Measurements from ENCODE around the gene POLR2A.

Gene POLR2A

GRCh38 chr17:7445619-7445968, 38.6 kb upstream of the POLR2A start:
- TF ChIP-seq POLR2AphosphoS5 (IDR thresholded peaks at IDR 0.05; ENCODE audit: borderline replicate concordance, low read depth, low read length) (no peak), FOXP2 (optimal IDR thresholded peaks at IDR 0.05; ENCODE audit: control extremely low read depth, extremely low read length, insufficient read depth) (no peak), EZH2 (IDR thresholded peaks at IDR 0.05) (no peak)
- H3K9ac ChIP-seq (ENCODE audit: insufficient read length), result no peak overlapping the region
- no peak overlapping the region for H3K27ac ChIP-seq
- no peak overlapping the region for H3K4me3 ChIP-seq
- H3K36me3 ChIP-seq (ENCODE audit: insufficient read depth, low read length), result no peaks in the 10 kb centered on the region
- no peaks in the 10 kb centered on the region for H3K9me3 ChIP-seq (ENCODE audit: low read depth, low read length)
- DNase-seq (ENCODE audit: low read depth, low spot score), result no peak

GRCh38 chr17:7448461-7448860, 35.7 kb upstream of the POLR2A start:
- Histone ChIP-seq H3K27ac (no peak overlapping the region), H3K36me3 (ENCODE audit: insufficient read depth, low read length) (no peaks in the 10 kb centered on the region), H3K9ac (ENCODE audit: insufficient read length) (no peak overlapping the region), H3K9me3 (ENCODE audit: low read depth, low read length) (no peaks in the 10 kb centered on the region), H3K4me3 (no peak overlapping the region)
- TF ChIP-seq EZH2 (IDR thresholded peaks at IDR 0.05) (no peak), POLR2AphosphoS5 (IDR thresholded peaks at IDR 0.05; ENCODE audit: borderline replicate concordance, low read depth, low read length) (no peak), FOXP2 (optimal IDR thresholded peaks at IDR 0.05; ENCODE audit: control extremely low read depth, extremely low read length, insufficient read depth) (no peak)
- DNase-seq (ENCODE audit: low read depth, low spot score), result no peak

- DNase-seq (ENCODE audit: low read depth, low spot score), result no peak
- H3K9ac ChIP-seq (ENCODE audit: insufficient read length), result no peak overlapping the region
- no peak overlapping the region for H3K4me3 ChIP-seq
- no peaks in the 10 kb centered on the region; the same call in 1 of the 2 replicates for H3K36me3 ChIP-seq (ENCODE audit: insufficient read depth, low read length)
- H3K9me3 ChIP-seq (ENCODE audit: low read depth, low read length), result no peaks in the 10 kb centered on the region
- no peak for TF ChIP-seq EZH2 (IDR thresholded peaks at IDR 0.05)
- TF ChIP-seq POLR2AphosphoS5 (IDR thresholded peaks at IDR 0.05; ENCODE audit: borderline replicate concordance, low read depth, low read length), result no peak
- TF ChIP-seq FOXP2 (optimal IDR thresholded peaks at IDR 0.05; ENCODE audit: control extremely low read depth, extremely low read length, insufficient read depth), result no peak
- no peak overlapping the region for H3K27ac ChIP-seq
Measured at GRCh38 chr17:7459961-7460545, 24.1 kb upstream of the POLR2A start.

- Histone ChIP-seq H3K27ac (no peak overlapping the region), H3K9ac (ENCODE audit: insufficient read length) (no peak overlapping the region), H3K36me3 (ENCODE audit: insufficient read depth, low read length) (no peaks in the 10 kb centered on the region; the same call in 1 of the 2 replicates), H3K4me3 (no peak overlapping the region), H3K9me3 (ENCODE audit: low read depth, low read length) (no peaks in the 10 kb centered on the region)
- TF ChIP-seq FOXP2 (optimal IDR thresholded peaks at IDR 0.05; ENCODE audit: control extremely low read depth, extremely low read length, insufficient read depth) (no peak), POLR2AphosphoS5 (IDR thresholded peaks at IDR 0.05; ENCODE audit: borderline replicate concordance, low read depth, low read length) (no peak), EZH2 (IDR thresholded peaks at IDR 0.05) (no peak)
- DNase-seq (ENCODE audit: low read depth, low spot score), result no peak
Measured at GRCh38 chr17:7460850-7461660, 23.1 kb upstream of the POLR2A start.

- H3K9ac ChIP-seq (ENCODE audit: insufficient read length), result no peak overlapping the region
- no peak for TF ChIP-seq EZH2 (IDR thresholded peaks at IDR 0.05)
- no peak overlapping the region for H3K4me3 ChIP-seq
- no peak overlapping the region for H3K27ac ChIP-seq
- DNase-seq (ENCODE audit: low read depth, low spot score), result no peak
- H3K36me3 ChIP-seq (ENCODE audit: insufficient read depth, low read length), result no peaks in the 10 kb centered on the region; the same call in 1 of the 2 replicates
- H3K9me3 ChIP-seq (ENCODE audit: low read depth, low read length), result no peaks in the 10 kb centered on the region
Measured at GRCh38 chr17:7462474-7463371, 21.4 kb upstream of the POLR2A start.

- no peak for TF ChIP-seq POLR2AphosphoS5 (IDR thresholded peaks at IDR 0.05; ENCODE audit: borderline replicate concordance, low read depth, low read length)
- no peak for TF ChIP-seq EZH2 (IDR thresholded peaks at IDR 0.05)
- no peak for TF ChIP-seq FOXP2 (optimal IDR thresholded peaks at IDR 0.05; ENCODE audit: control extremely low read depth, extremely low read length, insufficient read depth)
- H3K9me3 ChIP-seq (ENCODE audit: low read depth, low read length), result no peaks in the 10 kb centered on the region
- no peak overlapping the region for H3K27ac ChIP-seq
- H3K36me3 ChIP-seq (ENCODE audit: insufficient read depth, low read length), result no peaks in the 10 kb centered on the region; the same call in 1 of the 2 replicates
- DNase-seq (ENCODE audit: low read depth, low spot score), result no peak
- no peak overlapping the region for H3K9ac ChIP-seq (ENCODE audit: insufficient read length)
- no peak overlapping the region for H3K4me3 ChIP-seq
Measured at GRCh38 chr17:7463372-7463846, 20.8 kb upstream of the POLR2A start.

- Histone ChIP-seq H3K36me3 (ENCODE audit: insufficient read depth, low read length) (no peaks in the 10 kb centered on the region; the same call in 1 of the 2 replicates), H3K9me3 (ENCODE audit: low read depth, low read length) (no peaks in the 10 kb centered on the region), H3K9ac (ENCODE audit: insufficient read length) (no peak overlapping the region), H3K4me3 (no peak overlapping the region), H3K27ac (no peak overlapping the region)
- no peak for DNase-seq (ENCODE audit: low read depth, low spot score)
- no peak for TF ChIP-seq POLR2AphosphoS5 (IDR thresholded peaks at IDR 0.05; ENCODE audit: borderline replicate concordance, low read depth, low read length)
- no peak for TF ChIP-seq EZH2 (IDR thresholded peaks at IDR 0.05)
Measured at GRCh38 chr17:7464081-7464480, 20.1 kb upstream of the POLR2A start.

GRCh38 chr17:7465597-7466275, 18.4 kb upstream of the POLR2A start:
- no peak overlapping the region for H3K9ac ChIP-seq (ENCODE audit: insufficient read length)
- DNase-seq (ENCODE audit: low read depth, low spot score), result no peak
- TF ChIP-seq EZH2 (IDR thresholded peaks at IDR 0.05) (no peak), POLR2AphosphoS5 (IDR thresholded peaks at IDR 0.05; ENCODE audit: borderline replicate concordance, low read depth, low read length) (no peak), FOXP2 (optimal IDR thresholded peaks at IDR 0.05; ENCODE audit: control extremely low read depth, extremely low read length, insufficient read depth) (no peak)
- no peaks in the 10 kb centered on the region for H3K9me3 ChIP-seq (ENCODE audit: low read depth, low read length)
- H3K36me3 ChIP-seq (ENCODE audit: insufficient read depth, low read length), result no peaks in the 10 kb centered on the region; the same call in 1 of the 2 replicates
- no peak overlapping the region for H3K27ac ChIP-seq
- no peak overlapping the region for H3K4me3 ChIP-seq

Measured in SK-N-MC (cell line).